ENCODE measurements around the gene ETV3.

ETV3 gene

DNA sequence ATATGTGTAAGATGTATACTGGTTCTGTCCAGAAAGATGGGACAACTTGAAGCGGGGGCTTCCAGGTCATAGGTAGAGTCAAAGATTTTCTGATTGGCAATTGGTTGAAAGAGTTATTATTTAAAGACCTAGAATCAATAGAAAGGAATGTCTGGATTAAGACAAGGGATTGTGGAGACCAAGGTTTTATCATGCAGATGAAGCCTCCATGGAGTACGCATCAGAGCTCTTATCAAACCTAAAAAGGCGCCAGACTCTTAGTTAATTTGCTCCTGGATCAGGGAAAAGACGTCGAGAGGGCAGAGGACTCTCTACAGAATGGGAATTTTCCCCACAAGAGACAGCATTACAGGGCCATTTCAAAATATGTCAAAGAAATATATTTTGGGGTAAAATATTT lies 23.7 kb upstream of the ETV3 start:
- no peak for DNase-seq (ENCODE audit: low spot score)

DNA sequence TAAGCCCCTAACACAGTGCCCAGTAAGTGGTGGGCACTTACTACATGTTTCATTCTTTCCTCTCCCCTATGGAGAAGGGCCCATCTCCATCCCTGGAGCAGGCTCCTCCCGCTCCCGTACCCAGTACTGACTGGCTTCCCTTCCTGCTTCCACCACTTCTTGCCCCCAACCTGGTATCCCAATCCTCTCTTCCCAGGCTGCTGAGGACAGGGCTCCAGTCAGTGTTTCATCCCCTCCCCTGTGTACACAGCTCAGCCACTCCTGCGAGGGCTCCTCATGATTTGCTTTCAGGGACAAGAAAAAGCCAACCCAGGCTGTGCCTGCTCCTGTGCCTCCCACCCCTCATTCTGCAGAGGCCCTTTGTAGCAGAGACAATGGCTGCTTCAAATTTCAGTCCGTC lies 20.8 kb upstream of the ETV3 start:
- DNase-seq (ENCODE audit: low spot score) = no peak

DNA sequence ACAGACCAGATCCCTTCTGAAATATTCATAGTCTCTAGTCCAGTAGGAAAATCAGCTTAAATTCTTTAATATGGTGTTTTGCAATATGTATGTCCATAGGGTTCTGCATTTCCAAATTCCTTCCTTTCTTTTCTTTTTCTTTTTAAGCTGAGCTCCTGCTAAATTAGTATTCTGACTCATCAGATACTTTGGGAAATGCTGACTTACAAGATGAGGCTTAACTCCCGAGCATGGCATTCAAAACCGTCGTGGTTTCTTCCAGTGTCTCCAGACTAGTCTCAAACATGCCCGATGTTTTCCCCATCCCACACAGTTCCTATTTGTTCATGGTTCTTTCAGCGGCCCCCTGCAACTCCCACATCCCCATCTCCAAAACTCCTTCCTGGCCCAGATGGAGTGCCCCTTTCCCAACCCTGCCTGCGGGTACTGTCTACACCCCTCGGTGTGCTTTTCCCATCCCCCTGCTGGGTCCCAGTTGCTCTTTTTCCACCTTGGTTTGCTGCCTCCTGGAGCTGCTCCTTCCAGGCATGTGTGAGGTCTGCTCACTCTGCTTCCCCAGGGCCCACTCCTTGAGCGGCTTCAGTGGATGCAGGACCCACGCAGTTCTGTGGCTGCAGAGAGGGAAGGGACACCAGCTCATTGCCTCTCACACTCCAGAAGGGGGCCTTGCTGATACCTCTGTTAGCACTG lies 19.5 kb upstream of the ETV3 start:
- no peak for DNase-seq (ENCODE audit: low spot score)

DNA sequence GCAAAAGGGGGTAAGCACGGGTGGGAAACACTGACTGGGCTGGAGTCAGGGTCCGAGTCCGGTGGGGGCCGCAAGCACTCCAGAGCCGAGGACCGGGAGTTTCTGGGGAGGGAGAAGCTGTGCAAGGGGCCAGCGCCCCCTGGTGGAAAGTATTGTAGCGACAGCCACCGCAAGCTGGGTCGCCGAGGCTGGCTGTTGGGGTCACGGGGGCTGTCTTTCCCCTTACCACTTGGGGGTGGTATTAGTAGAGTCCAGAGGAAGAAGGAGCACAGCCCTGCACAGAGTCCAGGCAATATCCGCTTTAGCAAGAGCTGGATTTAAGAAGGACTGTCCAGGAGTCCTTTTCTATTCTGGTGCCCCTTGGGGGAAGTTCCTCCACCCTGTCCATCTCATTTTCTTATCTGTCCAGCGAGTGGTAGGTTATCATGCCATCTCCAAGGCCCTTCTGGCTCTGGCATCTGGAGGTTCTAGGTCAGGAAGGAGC lies 17.9 kb upstream of the ETV3 start:
- peak; percentile 91 for DNase-seq (ENCODE audit: low spot score)

DNA sequence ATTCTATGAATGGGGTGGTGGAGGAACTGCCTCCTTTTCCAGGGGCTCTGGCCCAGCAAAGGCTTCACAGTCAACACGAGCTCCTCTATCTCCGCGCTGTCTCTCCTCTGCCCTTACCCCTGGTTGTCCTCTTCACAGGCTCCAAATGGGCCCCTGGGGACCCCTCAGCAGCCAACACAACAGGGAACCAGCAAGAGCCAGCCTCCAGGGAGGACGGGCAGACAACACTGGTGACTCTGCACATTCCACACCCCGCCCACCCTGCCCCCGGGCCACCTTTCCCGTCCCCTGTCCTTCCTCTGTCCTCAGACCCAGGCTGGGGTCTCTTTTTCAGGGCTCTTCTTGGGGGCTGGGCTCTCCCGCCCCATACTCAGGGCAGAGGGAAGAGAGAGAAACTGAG lies 17.5 kb upstream of the ETV3 start:
- DNase-seq (ENCODE audit: low spot score) = no peak

DNA sequence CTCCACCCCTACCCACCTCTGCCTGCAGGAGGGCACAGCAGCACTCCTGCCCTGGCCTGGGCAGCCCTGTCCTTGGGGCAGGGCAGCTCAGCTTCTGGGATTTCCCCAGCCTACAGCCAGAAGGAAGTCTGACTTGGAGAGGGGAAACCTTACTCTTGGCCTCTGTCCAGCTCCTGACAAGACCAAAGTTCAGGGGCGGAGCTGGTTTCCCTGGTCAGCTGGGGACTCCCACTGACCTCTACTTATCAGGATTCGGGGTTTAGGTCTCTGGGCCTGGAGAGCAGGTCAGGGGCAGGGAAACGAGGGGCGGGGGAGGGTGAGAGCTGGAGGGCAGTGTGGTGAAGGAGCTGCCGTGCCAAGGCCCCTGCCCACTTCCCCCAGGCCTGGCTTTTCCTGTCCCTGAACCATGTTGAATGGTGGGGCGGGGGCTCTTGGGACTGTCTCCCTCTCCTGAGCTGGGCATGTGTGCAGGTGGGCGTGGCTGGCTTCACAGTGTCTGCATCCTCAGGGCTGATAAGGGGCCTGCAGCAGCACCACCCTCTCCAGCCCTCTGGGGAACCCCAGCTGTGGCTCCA lies 16.8 kb upstream of the ETV3 start:
- no peak for DNase-seq (ENCODE audit: low spot score)

DNA sequence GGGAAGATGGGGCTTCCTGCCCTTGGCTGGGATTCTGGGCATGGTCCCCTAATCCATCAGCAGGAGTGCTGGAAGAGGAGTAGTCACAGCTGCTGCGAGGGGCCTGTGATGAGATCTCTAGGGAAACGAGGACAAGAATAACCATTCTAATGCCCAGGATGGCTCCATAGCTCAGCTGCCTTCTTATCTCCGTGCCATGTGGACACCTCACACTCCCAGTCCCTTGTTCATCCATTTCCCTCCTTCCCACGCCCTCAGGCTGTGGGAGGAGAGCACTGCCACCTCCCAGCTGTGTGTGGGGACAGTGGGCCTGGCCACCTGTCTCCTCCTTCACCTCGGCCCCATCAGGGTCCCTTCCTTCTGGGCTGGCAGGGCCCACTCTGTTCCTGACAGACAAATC lies 16.1 kb upstream of the ETV3 start:
- no peak for DNase-seq (ENCODE audit: low spot score)

DNA sequence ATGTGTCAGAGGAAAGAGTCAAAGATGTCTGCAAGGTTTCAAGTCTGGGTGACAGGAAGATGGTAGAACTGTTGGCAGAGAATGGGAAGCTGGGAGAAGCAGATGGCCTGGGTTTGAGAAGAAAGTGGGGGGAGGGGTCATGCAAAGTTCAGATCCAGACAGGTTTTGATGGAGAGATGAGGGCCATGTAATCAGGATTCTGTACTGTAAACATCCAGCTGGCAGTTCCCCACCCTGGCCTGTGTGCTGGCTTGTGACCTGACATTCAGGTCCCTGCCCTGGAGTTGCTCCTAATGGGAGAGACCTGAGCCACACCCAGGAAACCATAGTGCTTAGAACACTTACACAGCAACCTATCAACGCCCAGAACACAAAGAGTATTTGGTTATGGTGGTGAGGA lies 15.6 kb upstream of the ETV3 start:
- DNase-seq (ENCODE audit: low spot score) = no peak

DNA sequence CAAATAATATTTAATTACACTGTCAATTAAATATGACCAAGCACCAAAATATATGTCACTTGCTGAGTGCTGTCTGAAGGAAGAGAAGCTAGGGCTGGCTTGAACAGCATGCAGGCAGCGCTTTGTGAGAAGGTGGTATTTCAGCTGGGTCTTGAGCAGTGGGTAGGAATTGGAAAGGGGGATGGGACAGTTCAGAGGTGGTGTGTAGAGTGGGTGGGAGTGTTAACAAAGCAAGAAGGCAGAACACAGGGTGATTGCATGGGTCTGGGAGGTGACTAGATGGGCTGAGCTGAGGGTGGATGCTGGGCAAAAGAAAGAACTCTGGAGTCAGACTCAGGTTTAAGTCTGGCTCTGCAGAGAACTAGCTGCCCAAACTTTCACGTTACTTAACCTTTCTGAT lies 14.3 kb upstream of the ETV3 start:
- no peak for DNase-seq (ENCODE audit: low spot score)

DNA sequence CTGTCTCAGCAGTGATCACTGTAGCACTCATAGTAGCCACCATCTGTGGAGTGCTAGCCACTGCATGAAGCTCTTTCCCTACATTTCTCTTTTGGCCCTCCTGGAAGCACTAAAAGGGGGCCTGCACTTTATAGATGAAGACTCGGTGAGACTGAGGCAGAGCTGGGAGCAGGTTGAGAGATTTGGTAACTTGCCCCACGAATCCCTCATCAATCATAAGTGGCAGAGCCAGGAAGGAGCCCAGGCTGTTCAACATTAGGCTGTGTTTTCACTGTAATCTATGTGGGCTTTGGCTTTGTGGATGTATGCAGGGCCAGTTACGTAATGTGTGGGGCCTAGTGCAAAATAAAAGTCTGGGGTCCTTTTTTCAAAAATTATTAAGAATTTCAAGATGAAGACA lies 13.3 kb upstream of the ETV3 start:
- no peak for DNase-seq (ENCODE audit: low spot score)

DNA sequence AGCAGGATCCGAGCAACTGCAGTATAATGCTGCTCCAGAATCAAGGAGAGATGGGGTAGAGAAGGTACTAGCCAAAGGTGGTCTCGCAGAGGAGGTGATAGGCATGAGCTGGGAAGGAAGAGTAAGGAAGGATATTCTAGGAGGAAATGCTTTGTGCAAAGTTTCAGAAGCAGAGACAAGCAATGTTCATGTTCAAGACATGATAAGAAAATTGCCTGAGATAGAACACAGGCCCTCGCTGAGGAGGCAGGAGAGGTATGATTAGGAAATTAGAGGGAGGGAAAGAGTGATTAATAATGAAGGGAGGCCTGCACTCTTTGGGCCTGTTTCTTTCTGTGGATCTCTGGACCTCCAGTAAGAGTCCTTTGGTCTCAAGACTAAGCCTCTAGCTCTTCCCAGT lies 12.9 kb upstream of the ETV3 start:
- DNase-seq (ENCODE audit: low spot score) = no peak

DNA sequence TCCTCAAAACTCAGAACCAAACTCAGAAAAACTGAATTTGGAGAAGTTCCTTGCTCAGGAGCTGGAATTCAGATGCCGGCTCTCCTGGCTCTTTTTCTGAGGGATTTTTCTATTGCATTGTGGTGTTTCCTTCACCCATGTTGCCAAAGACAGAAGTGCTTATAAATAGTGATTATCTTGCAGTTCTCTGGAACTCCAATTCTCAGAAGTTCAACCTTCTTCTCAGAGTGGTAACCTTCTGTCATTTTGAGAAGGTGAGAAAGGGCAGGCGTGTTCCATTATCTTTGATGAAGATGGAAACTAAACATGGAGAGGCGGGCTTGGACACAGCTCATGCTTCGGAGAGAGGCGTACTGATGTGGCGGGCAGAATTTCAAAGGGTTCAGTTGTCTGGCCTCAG lies 12.4 kb upstream of the ETV3 start:
- no peak for DNase-seq (ENCODE audit: low spot score)

DNA sequence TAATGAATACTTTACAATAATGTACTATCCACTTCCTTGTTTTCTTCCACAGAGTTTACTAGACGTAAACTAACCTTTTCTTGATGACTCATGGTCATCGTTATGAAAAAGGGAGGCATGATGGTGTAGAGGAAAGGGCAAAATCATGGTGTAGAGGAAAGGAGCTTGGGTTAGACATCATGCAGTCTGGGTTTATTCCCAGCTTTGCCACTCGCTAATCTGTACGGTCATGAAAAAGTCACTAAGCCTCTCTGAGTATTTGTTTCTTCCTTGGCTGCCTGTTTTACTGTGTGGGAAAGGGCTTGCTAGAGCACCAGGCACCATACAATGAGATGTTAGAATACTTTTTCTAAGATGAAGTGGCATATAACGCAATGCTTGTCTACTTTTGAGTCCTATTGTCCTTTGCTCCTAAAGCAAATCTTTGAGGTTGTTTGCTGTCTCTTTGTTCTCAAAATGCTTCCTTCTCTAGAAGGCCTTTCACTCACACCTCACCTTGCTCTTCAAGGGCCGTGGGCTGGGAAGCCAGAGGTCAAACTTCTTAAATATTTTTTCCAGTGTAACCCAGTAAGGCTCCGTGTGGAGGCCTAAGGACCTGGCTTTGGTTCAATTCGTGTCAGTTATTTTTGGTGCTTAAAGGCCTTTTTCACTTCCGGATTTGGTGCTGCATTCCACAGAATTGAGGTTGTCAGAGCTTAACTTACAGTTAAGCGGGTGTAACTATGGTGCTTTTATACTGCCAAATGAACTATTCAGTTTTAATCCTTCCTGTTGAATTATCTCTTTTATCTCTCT lies 9.9 kb upstream of the ETV3 start:
- DNase-seq (ENCODE audit: low spot score) = no peak

DNA sequence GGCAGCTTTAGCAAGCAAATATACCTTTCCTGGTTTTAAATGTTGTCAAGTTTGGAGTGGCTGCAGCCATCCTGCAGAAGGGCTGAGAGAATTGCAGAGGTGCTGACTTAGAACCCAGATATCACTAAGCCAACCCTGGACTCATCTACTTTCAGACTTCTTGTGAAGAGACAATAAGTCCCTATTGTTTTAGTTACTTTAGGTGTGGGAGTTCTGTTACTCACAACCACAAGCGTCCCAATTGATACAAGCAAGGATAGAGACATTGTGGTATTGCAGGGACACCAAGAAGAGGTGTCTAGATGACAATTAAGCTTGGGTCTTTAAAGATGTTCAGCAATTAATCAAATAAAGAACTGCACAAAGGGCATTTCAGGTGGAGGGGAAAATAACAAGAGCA lies 8.8 kb upstream of the ETV3 start:
- DNase-seq (ENCODE audit: low spot score) = no peak

DNA sequence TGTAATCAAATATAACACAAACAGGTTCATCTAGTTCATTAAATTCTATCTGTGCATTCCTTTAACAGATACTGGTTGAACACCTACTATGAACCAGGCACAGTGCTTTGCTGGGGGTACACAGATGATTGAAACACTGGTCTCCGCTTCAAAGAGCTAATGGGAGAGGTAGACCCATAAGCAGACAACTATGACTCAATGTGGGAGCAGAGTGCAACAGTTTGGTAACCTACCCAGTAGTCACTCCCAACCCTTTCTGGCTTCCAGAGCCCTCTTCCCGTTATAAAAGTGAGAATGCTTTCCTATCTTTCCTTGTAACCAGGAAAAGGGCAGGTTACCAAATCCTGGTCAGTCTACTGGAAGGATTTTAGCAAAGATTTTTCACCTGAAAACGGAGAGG lies 8.0 kb upstream of the ETV3 start:
- no peak for DNase-seq (ENCODE audit: low spot score)

DNA sequence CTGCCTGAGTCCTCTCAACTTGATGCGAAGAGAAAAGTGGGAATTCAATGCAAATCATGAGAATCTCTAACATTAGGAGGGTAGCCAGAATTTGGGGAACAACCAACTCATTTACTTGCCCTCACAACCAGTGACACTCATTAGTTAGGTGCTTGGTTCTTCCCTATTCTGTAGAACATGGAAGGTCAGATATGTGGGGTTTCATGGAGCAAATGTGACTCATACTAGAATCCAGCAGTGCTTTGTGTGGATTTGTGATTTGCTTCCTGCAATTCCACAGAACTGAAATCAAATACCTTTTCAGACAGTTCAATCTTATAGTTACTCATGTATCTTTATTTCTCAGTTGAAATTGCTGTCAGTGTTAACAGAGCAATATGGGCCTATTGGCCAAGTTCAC lies 6.9 kb upstream of the ETV3 start:
- no peak for DNase-seq (ENCODE audit: low spot score)

DNA sequence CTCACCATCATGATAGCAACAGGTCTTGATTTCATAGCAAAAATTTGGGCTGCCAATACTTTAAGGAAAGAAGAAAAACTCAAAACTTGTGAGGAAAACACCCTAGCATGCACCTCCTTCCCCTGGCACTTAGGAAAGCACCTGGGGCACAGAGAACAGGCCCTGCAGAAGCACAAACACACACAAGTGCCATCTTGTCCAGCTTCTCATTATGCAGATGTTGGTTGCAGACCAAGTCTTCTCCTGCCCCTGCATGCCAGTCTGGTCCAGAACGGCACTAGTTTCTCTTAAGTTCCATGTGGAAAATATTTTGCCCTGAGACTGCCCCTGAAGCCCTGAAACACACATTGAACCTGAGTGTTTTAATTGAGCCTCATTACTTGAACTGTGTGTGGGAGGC lies 6.3 kb upstream of the ETV3 start:
- no peak for DNase-seq (ENCODE audit: low spot score)

DNA sequence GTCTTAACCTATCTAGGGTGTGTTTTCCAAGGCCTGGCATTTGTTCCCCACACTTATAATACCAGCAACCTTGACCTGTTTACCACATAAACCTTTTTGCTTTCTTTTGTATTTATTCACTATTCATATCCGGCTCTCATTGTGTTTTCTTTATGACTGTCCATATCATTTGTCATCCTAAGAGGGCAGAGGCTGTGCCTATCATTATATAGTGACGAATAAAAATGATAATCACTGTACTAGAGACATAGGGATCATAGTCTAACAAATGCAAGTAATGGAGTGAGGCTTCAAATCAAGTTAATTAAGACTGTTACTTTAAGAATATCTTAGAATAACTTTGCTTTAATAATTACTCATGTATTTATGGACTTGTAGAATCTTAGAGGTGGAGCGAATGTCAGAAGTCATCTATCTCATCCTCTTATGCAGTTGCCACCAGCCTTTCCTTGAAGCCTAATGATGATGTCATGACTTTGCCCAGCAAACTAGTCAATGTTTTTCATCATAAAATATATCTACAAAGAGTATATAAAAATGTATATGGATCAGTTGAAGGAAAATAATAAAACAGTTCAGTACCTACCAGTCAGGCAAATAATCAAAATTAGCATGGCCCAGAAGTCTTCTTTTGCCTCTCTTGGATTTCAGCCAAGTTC lies 4.7 kb upstream of the ETV3 start:
- DNase-seq (ENCODE audit: low spot score) = no peak

DNA sequence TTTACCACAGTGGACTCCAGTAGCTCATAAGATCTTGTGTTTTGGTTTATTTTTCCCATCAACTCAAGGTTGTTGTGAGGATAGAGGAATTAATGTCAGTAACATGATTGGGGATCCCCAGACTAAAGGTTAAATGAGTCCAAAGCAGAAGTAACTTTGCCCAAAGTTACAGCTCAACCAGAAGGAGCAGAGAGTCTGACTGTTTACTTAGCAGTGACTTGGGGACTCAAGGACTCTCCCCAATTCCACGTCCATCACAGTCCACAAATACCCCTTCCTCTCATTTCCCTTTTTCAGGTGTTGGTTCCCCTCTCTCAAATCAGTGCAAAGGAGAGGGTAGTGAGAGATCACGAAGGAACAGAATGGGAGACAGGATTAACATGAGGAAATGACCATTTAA lies 4.0 kb upstream of the ETV3 start:
- DNase-seq (ENCODE audit: low spot score) = no peak

DNA sequence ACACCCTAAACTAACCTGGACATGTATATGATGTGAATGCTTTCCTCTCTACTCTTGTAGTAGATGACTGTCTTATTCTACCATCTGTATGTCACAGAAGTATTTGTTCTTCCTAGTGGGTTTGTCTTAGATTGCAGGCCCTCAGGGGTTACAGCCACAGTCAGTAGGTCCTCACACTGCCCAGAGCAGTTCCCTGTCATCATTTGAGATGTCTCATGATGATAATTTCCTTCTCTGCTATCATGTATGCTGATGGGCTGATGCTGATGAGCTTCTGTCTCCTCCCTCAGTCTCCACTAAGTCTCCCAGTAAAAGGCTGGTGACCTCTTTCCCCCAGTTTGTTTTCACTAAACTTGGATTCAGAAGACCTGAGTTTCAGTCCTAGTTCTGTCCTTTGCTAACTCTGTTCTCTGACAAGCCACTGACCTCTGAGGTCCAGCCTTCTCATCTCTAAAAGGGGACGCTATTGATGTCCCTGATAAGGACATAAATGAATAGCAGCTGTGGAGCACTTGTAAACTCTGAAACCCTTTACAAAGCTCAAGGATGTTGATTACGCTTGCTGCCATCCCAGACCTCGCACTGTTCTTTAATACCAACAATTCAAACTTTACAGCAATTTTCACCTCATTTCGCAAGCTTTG lies 3.1 kb upstream of the ETV3 start:
- DNase-seq (ENCODE audit: low spot score) = no peak

DNA sequence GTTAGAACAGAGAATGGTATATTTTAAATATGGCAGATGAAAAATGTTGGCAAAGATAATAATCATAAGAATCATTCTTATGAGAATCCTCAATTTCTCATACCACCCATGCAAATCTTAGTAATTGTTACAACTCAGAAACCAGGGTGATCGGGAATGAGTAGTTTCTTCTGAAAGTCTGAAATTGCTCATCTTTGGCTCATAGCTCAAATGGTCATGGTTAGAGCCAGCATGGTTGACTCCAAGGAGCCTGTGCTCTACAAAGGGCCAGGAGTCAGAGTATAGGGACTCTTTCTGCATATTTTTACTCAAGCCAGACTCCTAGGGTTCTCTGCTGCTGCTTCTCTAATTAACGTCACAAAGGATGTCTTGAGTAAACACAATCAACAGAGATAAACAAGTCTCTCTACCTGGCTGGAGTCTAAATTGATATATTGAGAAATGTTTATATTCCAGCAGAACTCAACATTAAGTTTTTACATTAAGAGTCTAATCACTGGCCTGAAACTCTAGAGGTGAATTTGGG lies 1.9 kb upstream of the ETV3 start:
- no peak for DNase-seq (ENCODE audit: low spot score)

DNA sequence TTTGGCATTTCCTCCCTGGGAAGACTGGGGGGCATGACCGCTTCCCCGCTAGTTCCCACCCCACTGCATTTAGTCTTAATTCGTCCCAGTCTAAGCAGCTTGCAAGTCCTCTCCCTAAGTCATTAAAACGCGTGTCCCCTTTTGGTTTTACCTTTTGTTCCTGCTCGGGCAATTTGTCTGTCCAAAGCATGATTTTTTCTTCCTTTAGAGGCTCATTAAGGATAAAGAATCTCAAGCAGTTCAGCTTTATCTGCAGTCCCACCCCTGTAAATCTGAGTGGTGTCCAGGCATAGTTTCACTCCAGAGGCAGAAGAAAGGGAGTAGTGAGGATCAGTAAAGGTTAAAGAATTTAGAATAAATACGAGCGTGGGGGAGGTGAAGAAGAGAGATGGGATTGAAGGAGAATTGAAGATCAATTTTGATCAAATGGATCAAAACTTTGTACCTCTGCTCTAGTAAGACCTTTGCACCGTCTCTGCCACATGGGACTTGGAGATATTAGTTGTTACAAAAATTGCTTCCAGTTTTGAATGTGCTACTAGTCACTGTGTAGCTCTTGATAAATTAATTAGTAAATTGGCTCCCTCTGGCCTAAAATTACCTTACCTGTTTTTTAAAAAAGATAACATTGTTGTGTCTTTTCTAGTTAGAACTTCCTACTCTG lies 989 bp upstream of the ETV3 start:
- no peak for DNase-seq (ENCODE audit: low spot score)

Data from D341Med (cell line).